ACHN (cell line): ENCODE results near the gene RNF212.
A peak's percentile ranks its signal among the peaks of the same experiment; 100 is the strongest.

ENCODE experiments used
- DNase-seq: peaks from one replicate; pipeline ENCODE4 v3.0.0-alpha.2; 2015
- in situ Hi-C: cut with HindIII; loops from 2 replicates; pipeline ENCODE4 v1.10.0; 2017; ENCODE audit warnings: low sequenced_read_pairs, low pct_ligation_motif_present, low pct_unique_long_range_greater_than_20kb

The RNF212 gene

GRCh38 chr4:1124818-1125217, 11.5 kb upstream of the RNF212 start:
- in situ Hi-C loops, result no loop called here
- DNase-seq, result no peak

DNA sequence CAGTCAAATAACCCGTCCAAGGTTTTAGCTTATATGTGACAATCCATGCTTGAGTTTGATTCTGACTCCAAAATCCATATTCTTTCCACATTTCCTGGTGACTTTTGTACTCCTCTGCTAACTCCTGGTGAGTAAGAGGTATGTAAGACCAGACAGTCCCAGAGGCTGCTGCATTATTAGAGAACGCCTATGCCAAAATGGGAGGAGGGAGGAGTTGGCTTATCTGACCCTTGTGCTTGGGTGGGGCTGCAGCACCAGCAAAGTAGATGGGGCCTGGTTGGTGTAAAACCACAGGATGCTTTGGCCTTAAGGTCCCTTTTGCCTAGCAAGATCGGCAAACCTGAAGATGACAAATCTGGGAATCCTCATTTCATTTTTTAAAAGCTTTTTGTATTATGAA, 9.1 kb upstream of the RNF212 start:
- no peak for DNase-seq
- in situ Hi-C loops, result no loop called here

GRCh38 chr4:1116838-1117237, 3.5 kb upstream of the RNF212 start:
- DNase-seq, result peak; percentile 36
- in situ Hi-C loops, result no loop called here

- in situ Hi-C loops, result no loop called here
- DNase-seq, result no peak
Measured at GRCh38 chr4:1115528-1116293, 2.3 kb upstream of the RNF212 start.

GRCh38 chr4:1112821-1113182, 562 bp downstream of the RNF212 start:
- no peak for DNase-seq
- in situ Hi-C loops, result no loop called here

DNA sequence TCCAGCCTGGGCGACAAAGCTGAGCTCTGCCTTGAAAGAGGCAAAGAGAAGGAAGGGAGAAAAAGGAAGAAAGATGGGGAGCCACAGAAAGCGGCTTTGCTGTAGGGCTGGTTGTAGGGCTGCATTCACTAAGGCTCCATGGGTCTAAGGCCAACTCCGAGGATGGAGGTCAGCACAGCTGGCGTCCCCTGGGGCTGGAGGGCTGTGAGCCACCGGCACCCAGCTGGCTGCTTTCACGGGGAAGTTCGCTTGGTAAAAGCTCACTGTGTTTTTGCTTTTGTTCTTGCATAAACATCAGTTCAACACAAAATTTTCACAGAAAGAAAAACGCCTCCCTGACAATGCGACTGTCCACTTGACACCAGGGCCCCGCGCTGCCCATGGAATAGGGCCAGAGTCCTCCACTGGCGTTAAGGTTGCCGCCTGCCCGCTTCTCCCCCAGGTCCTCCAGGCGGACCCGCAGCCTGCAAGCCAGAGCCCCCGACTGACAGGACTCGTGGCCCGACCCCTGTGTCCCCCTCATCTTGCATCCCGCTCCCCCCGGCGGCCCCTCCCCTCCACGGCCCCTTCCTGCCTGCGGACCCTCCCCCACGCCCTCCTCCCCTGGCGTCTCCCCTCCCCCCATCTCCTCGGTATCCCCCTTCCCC, 1.1 kb downstream of the RNF212 start:
- in situ Hi-C loops, result no loop called here
- DNase-seq, result no peak

GRCh38 chr4:1111259-1111809, 2.0 kb downstream of the RNF212 start:
- no peak for DNase-seq

GRCh38 chr4:1109898-1110506, 3.4 kb downstream of the RNF212 start:
- in situ Hi-C loops, result no loop called here
- DNase-seq, result peak; percentile 91

More at GRCh38 chr4:1111259-1111809, 2.0 kb downstream of the RNF212 start:
- in situ Hi-C loops, result no loop called here

- DNase-seq, result peak; percentile 8
- in situ Hi-C loops, result no loop called here
Measured at GRCh38 chr4:1109333-1109732, 4.0 kb downstream of the RNF212 start.

GRCh38 chr4:1105662-1106061, 7.7 kb downstream of the RNF212 start:
- DNase-seq, result no peak
- in situ Hi-C loops, result no loop called here

DNA sequence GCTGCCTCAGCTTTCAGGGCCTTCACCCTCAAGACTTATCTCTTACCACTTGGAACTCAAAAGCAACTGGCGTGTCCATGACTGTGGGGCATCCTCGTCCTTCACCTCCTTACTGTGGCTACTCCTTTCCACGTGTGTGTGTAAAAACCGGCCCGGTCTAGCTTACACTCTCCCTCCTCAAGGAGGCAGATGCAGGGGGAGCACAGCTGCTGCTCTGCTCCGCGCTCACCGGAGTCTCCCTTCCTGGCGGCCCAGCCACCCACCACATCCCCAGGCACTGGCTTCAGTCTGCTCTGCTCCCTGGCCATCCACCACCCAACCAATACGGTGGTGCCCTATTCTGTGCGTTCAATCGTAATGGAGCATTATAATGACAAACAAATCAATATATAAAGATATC, 8.3 kb downstream of the RNF212 start:
- no peak for DNase-seq
- in situ Hi-C loops, result no loop called here

DNA sequence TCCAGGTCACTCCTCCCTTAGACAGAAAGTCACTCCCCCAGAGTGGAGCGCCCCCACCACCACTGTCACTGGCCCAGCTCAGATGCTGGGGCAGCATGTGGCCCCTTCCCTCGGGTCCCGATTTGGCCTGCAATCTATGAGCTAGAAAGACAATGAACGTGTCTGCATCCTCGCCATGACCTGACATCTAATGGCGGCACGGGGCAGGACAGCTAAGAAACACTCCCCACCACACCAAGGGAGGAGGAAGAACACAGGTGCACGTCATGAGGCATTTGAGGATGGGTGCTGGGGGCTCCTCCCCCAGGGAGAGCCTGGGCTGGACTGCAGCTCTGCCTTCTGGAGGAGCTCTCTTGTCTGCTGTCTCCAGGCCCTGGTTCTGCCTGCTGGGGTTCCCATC, 8.7 kb downstream of the RNF212 start:
- no peak for DNase-seq
- in situ Hi-C loops, result no loop called here

DNA sequence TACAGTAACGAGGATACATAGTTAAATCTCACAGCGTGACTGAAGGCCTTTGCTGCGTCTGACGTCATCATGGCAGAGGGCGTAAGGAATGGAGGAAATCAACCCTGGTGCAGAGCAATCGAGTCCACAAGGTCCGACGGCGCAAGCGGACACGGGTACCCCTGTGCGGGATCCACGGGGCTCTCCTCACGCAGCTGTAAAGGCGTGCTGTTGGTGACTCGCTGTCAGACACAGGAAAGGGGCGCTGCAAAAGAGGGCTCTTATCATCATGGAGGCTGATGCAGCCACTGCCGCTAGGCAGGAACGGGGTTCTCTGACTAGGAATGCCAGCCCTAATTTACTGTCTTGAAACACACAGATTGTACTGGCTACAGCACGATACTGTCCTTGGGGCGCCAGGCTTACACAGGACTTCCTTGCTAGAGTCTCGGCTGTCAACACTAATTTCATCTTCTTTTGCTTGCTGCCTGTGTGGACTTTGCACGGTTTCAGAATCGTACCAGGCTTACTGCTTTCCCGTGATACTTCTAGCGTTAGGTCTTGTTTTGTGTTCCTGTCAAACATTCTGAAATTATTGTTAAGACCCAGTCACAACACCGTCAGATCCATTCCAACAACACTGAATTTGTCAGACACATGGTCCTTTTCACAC, 13.6 kb downstream of the RNF212 start:
- in situ Hi-C loops, result no loop called here
- DNase-seq, result no peak

DNA sequence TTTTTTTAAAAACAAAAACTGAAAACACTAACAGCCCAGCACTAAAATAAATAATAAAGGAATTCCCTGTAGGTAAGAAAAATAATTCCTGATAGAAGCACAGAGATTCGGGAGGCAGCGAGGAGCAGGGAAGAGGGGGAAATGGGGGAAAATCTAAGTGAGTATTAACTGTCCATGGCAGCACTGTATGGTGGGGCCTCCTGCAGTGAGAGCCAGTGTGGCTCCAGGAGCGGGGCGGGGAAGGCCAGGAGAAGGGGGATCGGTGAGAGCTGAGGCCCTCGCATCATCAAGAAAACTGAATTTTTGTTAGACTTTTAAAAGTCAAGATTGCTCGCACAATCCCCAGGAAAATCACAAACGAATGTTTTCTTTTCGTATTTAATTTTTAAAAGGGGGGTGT, 14.1 kb downstream of the RNF212 start:
- in situ Hi-C loops, result no loop called here
- DNase-seq, result no peak

DNA sequence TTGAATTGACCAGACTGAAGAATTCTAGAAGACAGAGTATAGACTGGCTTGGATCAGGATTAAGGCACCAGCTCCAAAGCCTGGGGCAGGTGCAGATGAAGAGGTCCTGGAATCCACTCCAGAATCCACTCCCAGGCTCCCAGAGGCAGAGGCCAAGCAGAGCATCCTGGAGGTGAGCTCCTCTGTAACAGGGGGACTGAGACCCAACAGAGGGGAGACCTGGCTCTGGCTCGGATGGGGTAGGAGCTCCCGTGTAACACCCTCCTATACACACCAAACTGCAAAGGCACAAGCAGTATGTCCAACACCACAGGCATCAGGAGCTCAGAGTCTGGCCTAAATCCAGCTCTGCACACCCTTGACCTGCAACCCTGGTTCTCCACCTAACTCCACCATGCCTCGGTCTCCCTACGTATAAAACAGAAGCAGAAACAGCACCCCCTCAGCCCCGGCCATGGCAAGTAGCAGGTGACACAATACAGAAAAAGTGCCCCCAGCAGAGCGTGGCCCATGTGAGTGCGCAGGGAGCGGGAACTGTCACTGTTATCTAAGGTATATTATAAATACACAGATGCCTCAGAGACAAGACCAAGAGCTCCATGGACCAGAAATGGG, 14.9 kb downstream of the RNF212 start:
- in situ Hi-C loops, result no loop called here
- no peak for DNase-seq

DNA sequence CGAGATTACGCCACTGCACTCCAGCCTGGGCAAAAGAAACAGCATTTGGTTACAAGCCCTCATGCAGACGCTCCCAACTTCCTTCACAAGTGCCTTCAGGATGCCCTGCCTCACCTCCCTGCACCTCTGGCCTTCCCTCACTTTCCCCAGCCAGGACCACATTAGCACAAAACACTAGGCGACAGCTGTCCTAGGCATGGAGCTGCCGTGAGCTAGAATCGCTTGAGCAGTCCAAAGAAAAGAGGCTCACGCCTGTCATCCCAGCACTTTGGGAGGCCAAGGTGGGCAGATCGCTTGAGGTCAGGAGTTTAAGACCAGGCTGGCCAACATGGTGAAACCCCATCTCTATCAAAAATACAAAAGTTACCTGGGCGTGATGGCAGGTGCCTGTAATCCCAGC, 15.8 kb downstream of the RNF212 start:
- DNase-seq, result no peak
- in situ Hi-C loops, result no loop called here

DNA sequence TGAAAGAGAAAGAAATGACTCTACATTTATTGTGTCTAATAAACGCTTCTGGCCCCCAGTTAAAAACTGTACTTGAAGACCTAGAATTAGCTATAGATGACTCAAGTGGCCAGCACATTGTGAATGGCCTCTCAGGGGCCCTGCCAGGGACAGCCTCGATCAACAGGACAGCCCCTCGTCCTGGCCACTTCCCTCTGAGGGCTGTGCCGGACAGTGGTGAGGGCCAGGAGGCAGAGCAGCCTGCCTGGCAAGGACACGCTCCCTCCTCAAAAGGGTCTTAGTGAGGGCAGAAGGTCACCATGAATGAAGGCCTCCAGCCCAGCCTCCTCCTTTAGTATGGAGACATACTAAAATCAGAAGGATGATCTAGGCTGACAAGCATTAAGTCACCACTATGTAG, 16.5 kb downstream of the RNF212 start:
- in situ Hi-C loops, result no loop called here

DNA sequence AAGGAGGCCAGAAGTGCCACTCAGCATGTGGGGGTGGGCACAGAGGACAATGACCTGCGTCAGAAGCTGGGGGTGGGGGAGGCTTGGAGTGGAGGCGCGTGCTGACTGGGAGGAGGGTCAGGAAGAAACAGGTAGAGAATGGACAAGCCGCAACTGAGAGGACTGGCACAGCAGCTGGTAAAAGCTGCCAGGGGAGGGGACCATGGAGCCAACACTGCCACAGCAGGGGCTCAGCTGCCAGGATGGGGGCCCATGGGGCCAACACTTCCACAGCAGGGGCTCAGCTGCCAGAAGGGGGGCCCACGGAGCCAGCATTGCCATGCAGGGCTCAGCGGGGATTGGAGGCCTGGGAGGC, 19.1 kb downstream of the RNF212 start:
- DNase-seq, result no peak
- in situ Hi-C loops, result no loop called here

More for the DNA sequence above, 16.5 kb downstream of the RNF212 start:
- DNase-seq, result no peak
